Effector CD8-positive, alpha-beta T cell (primary cell): Measurements from ENCODE around the gene BCAR1.
"Not testable (repeated sequence)": the region's sequence is repeated elsewhere in the genome, so short reads cannot be mapped to it uniquely, and the experiment has no call there.

ENCODE experiments used
- DNase-seq: peaks from one replicate; lab custom pipeline; 2025; lab: John Stamatoyannopoulos, UW

The BCAR1 gene

GRCh38 chr16:75271441-75272096, 20.1 kb upstream of the BCAR1 start:
- no peak for DNase-seq

GRCh38 chr16:75269358-75269757, 17.9 kb upstream of the BCAR1 start:
- not testable (repeated sequence) for DNase-seq

GRCh38 chr16:75267631-75268264, 16.3 kb upstream of the BCAR1 start:
- no peak for DNase-seq

GRCh38 chr16:75266738-75267630, 15.6 kb upstream of the BCAR1 start:
- no peak for DNase-seq

- DNase-seq: no peak
Measured at GRCh38 chr16:75265911-75266701, 14.7 kb upstream of the BCAR1 start.

- DNase-seq: no peak
Measured at GRCh38 chr16:75264999-75265910, 13.8 kb upstream of the BCAR1 start.

- DNase-seq: no peak
Measured at GRCh38 chr16:75264457-75264998, 13.1 kb upstream of the BCAR1 start.

GRCh38 chr16:75263963-75264445, 12.6 kb upstream of the BCAR1 start:
- no peak for DNase-seq

- no peak for DNase-seq
Measured at GRCh38 chr16:75263291-75263962, 12.0 kb upstream of the BCAR1 start.

- no peak for DNase-seq
Measured at GRCh38 chr16:75262800-75263127, 11.3 kb upstream of the BCAR1 start.

- DNase-seq: no peak
Measured at GRCh38 chr16:75262104-75262799, 10.8 kb upstream of the BCAR1 start.

- DNase-seq: no peak
Measured at GRCh38 chr16:75261590-75262078, 10.2 kb upstream of the BCAR1 start.

- DNase-seq: no peak
Measured at GRCh38 chr16:75260851-75261589, 9.6 kb upstream of the BCAR1 start.

- DNase-seq: no peak
Measured at GRCh38 chr16:75258807-75259141, 7.3 kb upstream of the BCAR1 start.

- DNase-seq: no peak
Measured at GRCh38 chr16:75257886-75258806, 6.7 kb upstream of the BCAR1 start.

- no peak for DNase-seq
Measured at GRCh38 chr16:75256696-75257343, 5.4 kb upstream of the BCAR1 start.

GRCh38 chr16:75256059-75256571, 4.7 kb upstream of the BCAR1 start:
- DNase-seq: no peak
